SK-N-MC (cell line): ENCODE data around the gene ITSN2.

Source experiments
- EZH2 ChIP-seq: fragments of 200-600 bp; sonication (generic); IDR thresholded peaks from one replicate; pipeline ENCODE4 v1.6.1; 2017; ENCODE audit warnings: antibody characterized with exemption
- POLR2AphosphoS5 ChIP-seq: IDR thresholded peaks from 2 replicates; pipeline ENCODE4 v1.6.1; 2012; ENCODE audit warnings: mild to moderate bottlenecking, low read depth, low read length, borderline replicate concordance

DNA sequence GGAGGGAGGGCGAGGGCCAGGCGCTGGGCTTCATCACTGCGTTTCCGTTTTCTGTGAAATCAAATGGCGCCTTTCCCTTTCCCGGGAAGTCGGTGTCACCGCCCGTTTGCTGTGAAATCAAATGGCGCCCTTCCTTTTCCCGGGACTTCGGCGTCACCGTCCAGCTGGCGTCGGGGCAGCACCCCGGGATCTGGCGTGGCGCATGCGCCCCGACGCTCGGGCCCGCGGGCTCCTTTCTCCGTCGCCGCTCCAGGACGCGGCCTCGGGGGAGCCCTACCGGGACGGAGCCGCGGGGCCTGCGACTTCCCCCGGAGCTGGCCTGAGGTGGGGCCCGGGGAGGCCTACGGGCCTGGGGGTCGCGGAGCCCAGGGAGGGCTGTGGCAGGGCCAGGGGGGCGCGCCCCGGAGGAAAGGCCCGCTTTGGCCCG is 185.5 kb downstream of the ITSN2 start, which contains the start of gene FAM228A:
- TF ChIP-seq POLR2AphosphoS5 (no peak), EZH2 (no peak)
